Skin epidermis (tissue), 12 donors: ENCODE results near the gene MRPL33.
"Not testable (repeated sequence)": the region's sequence is repeated elsewhere in the genome, so short reads cannot be mapped to it uniquely, and the experiment has no call there.

Source experiments
- H3K27ac ChIP-seq, 21 experiments: fragments of 200-600 bp; sonication (generic) in 11 of 21; one replicate each; pipeline ENCODE4 v1.5.0; 2020; ENCODE audit warnings: mild to moderate bottlenecking in 3 of 21, inconsistent platforms in 2 of 21, moderate library complexity in 2 of 21
- H3K4me3 ChIP-seq, 7 experiments: fragments of 200-600 bp; sonication (generic) in 2 of 7; one replicate each; pipeline ENCODE4 v1.5.0; 2020; ENCODE audit warnings: inconsistent platforms in 2 of 7, mild to moderate bottlenecking in 2 of 7, moderate library complexity in 1 of 7

MRPL33 gene

DNA sequence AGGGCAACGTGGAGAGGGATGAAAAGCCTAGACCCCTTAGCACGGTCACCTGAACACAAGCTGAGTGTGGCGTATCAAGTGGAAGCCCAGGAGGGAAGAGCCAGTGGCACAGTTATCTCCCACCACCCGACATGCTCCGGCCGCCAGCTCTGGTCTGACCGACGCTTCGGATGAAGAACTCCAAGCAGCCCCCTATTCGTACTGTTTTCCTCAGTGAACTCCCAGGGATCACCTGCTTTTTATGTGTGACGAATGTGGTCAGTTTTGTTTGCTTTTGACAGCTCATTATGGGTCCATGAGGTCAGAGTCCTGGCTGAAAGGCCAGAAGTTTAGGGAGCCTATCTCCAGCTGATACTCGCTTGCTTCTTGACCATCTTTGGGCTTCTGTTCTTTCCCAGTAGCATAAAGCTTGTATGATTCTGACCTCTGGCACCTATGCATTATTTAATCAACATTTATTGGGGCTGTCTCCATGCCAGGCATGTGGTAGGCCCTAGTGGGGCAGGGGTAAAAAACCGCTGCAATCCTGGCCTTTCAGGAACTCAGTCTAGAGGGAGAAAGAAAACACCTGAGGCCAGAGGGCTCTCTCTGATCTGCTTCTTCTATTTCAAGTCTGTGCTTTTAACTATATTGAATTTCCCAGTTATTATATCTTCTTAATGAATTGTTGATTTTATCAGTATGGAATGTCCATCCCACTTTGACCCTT is 33.0 kb upstream of the MRPL33 start:
- H3K27ac ChIP-seq: peak overlapping the region in 11 of 21 experiments; percentile 15 to 96 (median 88)

GRCh38 chr2:27739058-27739373 is 32.5 kb upstream of the MRPL33 start:
- H3K4me3 ChIP-seq: no peak overlapping the region
- H3K27ac ChIP-seq: peak overlapping the region in 1 of 21 experiments; percentile 95

More for the DNA sequence above, 33.0 kb upstream of the MRPL33 start:
- H3K4me3 ChIP-seq: no peak overlapping the region

DNA sequence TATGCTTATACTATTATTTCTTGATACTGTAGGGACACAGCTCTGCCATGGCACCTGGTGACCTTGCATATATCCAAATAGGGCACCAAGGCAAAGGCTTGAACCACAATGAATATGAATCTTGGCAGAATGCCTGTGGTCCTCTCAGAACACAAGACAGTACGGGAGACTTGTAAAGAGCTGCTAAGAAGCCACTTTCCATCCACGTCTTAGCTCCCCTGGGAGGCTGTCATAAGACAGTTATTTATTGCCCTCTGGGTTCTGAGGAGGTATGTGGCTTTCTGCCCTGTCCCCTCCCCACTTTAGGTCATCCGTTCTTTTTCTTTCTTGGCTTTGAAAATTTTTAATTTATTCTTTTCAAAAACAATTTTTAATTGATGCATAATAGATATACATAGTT is 29.8 kb upstream of the MRPL33 start:
- H3K27ac ChIP-seq: no peak overlapping the region
- H3K4me3 ChIP-seq: no peak overlapping the region

- Histone ChIP-seq H3K4me3 (no peak overlapping the region), H3K27ac (no peak overlapping the region)
Observed at GRCh38 chr2:27742571-27742970, 28.9 kb upstream of the MRPL33 start.

DNA sequence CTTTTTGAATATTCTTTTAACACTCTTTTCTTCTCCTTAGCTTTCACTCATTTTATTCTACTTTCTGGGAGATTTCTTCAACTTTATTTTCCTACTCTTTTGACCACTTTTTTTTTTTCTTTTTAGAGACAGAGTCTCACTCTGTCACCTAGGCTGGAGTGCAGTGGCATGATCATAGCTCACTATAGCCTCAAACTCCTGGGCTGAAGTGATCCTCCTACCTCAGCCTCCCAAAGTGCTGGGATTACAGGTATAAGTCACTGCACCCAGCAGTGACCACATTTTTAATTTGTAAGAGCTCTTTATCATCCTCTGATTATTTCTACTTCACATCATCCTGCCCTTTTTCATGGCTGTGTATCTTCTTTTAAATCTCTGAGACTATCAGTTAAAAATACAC is 26.0 kb upstream of the MRPL33 start:
- H3K27ac ChIP-seq, H3K4me3 ChIP-seq: not testable (repeated sequence)

- H3K27ac ChIP-seq: no peak overlapping the region
- no peak overlapping the region for H3K4me3 ChIP-seq
Observed at GRCh38 chr2:27746325-27746724, 25.2 kb upstream of the MRPL33 start.

GRCh38 chr2:27747827-27748352 is 23.6 kb upstream of the MRPL33 start:
- no peak overlapping the region for H3K27ac ChIP-seq

GRCh38 chr2:27748803-27749554 is 22.5 kb upstream of the MRPL33 start:
- H3K4me3 ChIP-seq, H3K27ac ChIP-seq: not testable (repeated sequence)

More at GRCh38 chr2:27747827-27748352, 23.6 kb upstream of the MRPL33 start:
- H3K4me3 ChIP-seq: no peak overlapping the region

DNA sequence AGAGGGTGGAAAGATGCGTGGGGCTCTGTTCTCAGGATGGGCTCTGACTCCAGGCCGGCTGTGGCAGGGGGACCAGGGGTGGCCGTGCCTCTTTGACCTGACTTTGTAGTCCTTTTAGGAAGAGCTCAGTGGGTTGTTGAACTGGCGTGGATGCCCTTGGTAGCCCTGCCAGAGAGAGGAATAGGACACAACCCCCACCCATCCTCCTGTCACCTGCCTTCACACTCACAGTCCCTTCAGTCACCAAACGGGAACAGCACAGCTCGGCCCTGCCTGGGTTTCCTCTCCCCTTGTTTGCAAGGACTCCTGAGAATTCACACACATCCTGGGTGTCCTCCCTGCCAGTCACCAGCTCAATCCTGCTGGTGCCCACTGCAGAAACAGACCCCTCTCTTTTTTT is 20.1 kb upstream of the MRPL33 start:
- peak overlapping the region in 1 of 21 experiments; percentile 75 for H3K27ac ChIP-seq
- H3K4me3 ChIP-seq: no peak overlapping the region

- Histone ChIP-seq H3K27ac (peak overlapping the region in 13 of 21 experiments; percentile 7 to 75 (median 31)), H3K4me3 (peak overlapping the region in 2 of 7 experiments; percentile 5 to 15)
Observed at GRCh38 chr2:27752551-27753237, 18.8 kb upstream of the MRPL33 start.

GRCh38 chr2:27754138-27754588 is 17.4 kb upstream of the MRPL33 start:
- H3K4me3 ChIP-seq: no peak overlapping the region
- H3K27ac ChIP-seq: peak overlapping the region in 1 of 21 experiments; percentile 45

DNA sequence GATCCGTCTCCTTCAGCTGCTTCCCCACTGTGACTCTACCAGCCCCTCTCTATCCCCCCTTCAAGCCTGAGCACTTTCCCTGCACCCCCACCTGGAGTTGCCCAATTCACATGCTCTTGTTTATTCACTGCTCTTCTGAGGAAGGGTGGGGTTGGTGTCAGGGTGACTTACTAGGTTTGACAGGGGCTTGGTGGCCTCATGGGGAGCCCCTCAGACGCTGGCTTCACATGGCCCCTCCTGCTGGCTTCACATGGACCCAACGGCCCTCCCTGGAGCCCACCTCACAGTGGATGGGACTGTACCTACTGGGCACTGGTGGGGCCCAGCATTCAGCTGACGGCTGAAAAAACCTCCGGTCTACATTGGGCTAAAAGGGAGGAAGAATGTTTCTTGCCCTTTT is 16.7 kb upstream of the MRPL33 start:
- Histone ChIP-seq H3K27ac (peak overlapping the region in 1 of 21 experiments; percentile 45), H3K4me3 (no peak overlapping the region)

DNA sequence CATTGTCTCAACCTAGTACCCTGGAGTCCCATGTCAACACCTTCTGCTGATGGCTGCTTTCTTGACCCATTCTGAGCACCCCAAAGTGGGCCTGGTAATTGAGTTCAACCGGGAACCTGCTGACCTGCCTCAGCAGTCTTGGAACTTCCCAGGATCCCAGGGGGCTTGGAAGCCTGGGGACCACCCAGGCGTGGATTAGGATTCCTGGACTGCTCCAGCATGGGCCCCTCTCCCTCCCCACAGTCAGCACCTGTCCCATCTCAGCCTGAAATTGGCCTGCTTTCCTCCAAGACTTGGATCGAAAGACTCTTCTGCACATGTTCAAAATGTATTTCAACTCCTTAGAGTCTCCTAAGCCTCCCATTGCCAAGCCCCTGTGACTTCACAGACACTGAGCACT is 15.4 kb upstream of the MRPL33 start:
- Histone ChIP-seq H3K27ac (peak overlapping the region in 1 of 21 experiments; percentile 42), H3K4me3 (no peak overlapping the region)

DNA sequence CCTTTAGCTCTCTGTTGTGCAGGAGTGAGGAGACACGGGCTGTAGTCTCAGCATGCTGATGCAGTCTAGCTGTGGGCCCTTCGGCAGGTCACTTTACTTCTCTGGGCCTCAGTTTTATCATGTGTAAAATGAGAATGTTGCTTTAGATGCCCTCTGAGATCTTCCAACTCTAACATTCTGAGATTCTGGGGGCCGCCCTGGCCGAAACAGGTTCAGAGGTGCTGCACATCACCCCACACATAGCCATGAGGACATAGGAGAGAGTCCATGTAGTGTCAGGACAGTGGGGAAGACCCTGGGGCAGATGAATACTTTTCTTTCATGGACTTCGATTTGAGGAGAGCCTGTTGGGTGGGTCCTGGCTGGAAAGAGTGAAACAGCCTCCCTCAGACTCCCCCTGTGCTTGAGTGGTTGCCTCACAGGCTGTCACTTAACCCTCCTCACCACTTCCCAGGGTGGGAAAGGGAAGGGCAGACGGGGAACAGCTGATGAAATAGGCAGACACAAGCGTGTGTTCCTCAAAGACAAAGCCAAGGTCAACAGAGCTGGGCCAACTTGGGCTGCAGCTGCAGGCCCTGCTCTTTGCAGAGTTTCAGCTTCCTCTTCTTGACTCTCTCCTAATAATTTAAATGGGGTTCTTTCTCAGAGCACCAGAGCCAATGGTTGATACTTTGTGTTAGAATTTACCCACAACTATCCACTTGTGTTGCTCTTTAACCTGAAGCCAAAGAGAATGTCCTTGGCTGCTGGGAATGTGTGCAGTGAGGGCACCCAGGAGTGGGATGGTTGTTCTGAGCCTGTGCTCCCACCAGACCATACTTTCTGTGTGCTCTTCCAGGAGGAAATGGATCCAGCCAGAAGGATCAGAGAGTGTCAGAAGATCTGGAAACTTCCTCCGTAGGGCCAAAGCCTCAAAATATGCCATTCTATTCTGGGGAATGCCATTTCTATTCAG is 14.7 kb upstream of the MRPL33 start:
- Histone ChIP-seq H3K27ac (peak overlapping the region in 2 of 21 experiments; percentile 6 to 42), H3K4me3 (no peak overlapping the region)

GRCh38 chr2:27762951-27763906 is 8.3 kb upstream of the MRPL33 start:
- Histone ChIP-seq H3K4me3 (no peak overlapping the region), H3K27ac (peak overlapping the region in 1 of 21 experiments; percentile 26)

DNA sequence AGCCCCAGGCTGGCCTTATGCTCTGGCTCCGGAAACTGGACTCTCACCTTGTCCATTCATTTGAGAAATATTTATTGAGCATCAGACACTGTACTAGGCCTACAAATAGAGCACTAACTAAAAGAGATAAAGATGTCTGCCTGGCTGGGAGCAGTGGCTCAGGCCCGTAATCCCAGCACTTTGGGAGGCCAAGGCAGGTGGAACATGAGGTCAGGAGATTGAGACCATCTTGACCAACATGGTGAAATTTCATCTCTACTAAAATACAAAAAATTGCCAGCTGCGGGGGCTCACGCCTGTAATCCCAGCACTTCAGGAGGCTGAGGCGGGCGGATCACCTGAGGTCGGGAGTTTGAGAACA is 7.6 kb upstream of the MRPL33 start:
- Histone ChIP-seq H3K4me3 (no peak overlapping the region), H3K27ac (no peak overlapping the region)

GRCh38 chr2:27764526-27764925 is 7.0 kb upstream of the MRPL33 start:
- not testable (repeated sequence) for H3K27ac ChIP-seq, H3K4me3 ChIP-seq

- H3K27ac ChIP-seq: peak overlapping the region in 1 of 21 experiments; percentile 14
- peak overlapping the region in 4 of 7 experiments; percentile 14 to 16 (median 14) for H3K4me3 ChIP-seq
Observed at GRCh38 chr2:27765621-27766286, 5.8 kb upstream of the MRPL33 start.
